ENCODE results near the gene PAIP2B.

GRCh38 chr2:71143782-71144181 is 83.1 kb downstream of the PAIP2B start:
- TF ChIP-seq FOXJ3 (CRISPR knock-in tag; IDR thresholded peaks at IDR 0.05), result no peak
- no peak for TF ChIP-seq EZH2phosphoT487 (IDR thresholded peaks at IDR 0.05; ENCODE audit: borderline replicate concordance, low read depth)
- TF ChIP-seq CTCF (IDR thresholded peaks at IDR 0.05), result no peak
- TF ChIP-seq USF2 (IDR thresholded peaks at IDR 0.05; ENCODE audit: borderline replicate concordance, low read depth, low read length), result no peak
- no peak for TF ChIP-seq FOSL2 (IDR thresholded peaks at IDR 0.05; ENCODE audit: borderline replicate concordance, low read depth)
